ENCODE data around the gene DCC. TPM values are rescaled to one million over a fixed set of nuclear protein-coding genes. Genes with fewer than 3 reads are reported as not detected.

DCC gene
- total and polyA plus RNA-seq, 9 of the 15 experiments (the other 6 are each of a cell fraction or from before 2014, with no cell fraction given): not detected

GRCh38 chr18:53478155-53478554, 1138.2 kb downstream of the DCC start:
- FAIRE-seq: no peak
- Histone ChIP-seq H3K4me1 (replicated peaks in 1 of 2; ENCODE audit: control insufficient read depth in 2 of 2, insufficient read depth in 2 of 2, low read length in 2 of 2) (no peaks in the 10 kb centered on the region), H3K9me1 (ENCODE audit: control insufficient read depth, insufficient read depth, low read length) (no peaks in the 10 kb centered on the region), H3K36me3 (ENCODE audit: control insufficient read depth, insufficient read depth, low read length) (no peaks in the 10 kb centered on the region), H3K9me3 (replicated peaks; ENCODE audit: control insufficient read depth, insufficient read depth, low read depth, low read length) (no peaks in the 10 kb centered on the region), H3K4me2 (ENCODE audit: insufficient read depth, low read length) (no peak overlapping the region), H3K79me2 (ENCODE audit: control insufficient read depth, insufficient read depth, low read length) (no peaks in the 10 kb centered on the region), H2AFZ (ENCODE audit: low read depth, low read length) (no peak overlapping the region), H3K9ac (ENCODE audit: insufficient read depth in 1 of 2, low read depth in 2 of 2, low read length in 2 of 2) (no peak overlapping the region), H3K27me3 (ENCODE audit: control insufficient read depth in 2 of 2, insufficient read depth in 2 of 2, low read length in 2 of 2) (no peaks in the 10 kb centered on the region), H3K27ac (ENCODE audit: extremely low read depth, low read depth, low read length) (no peak overlapping the region), H4K20me1 (replicated peaks; ENCODE audit: control insufficient read depth, insufficient read depth, low read length) (no peaks in the 10 kb centered on the region), H3K4me3 (no peak overlapping the region)
- BruUV-seq (replicated peaks): no TSS peak
- no peak for DNase-seq (ENCODE audit: extremely low read depth in 1 of 4, low spot score in 3 of 4)
- POLR2A ChIA-PET: no interaction called here
- ATAC-seq: no peak
- 7% methylated on average over 3 of the region's 3 CpGs for WGBS (ENCODE audit: insufficient coverage, low coverage, missing lambda C conversion rate)
- TF ChIP-seq CEBPG (CRISPR knock-in tag; IDR thresholded peaks at IDR 0.05): no peak
- peak in 1 of 2 experiments; percentile 39; a peak in 1 of 4 replicates for TF ChIP-seq CEBPG (tag; conservative IDR thresholded peaks at IDR 0.05 in 1 of 2, IDR thresholded peaks at IDR 0.05 in 1 of 2)
- TF ChIP-seq, protein P1, sequence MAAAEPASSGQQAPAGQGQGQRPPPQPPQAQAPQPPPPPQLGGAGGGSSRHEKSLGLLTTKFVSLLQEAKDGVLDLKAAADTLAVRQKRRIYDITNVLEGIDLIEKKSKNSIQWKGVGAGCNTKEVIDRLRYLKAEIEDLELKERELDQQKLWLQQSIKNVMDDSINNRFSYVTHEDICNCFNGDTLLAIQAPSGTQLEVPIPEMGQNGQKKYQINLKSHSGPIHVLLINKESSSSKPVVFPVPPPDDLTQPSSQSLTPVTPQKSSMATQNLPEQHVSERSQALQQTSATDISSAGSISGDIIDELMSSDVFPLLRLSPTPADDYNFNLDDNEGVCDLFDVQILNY (CRISPR knock-in tag; IDR thresholded peaks at IDR 0.05): no peak
- no peak for TF ChIP-seq FOXA3 (CRISPR knock-in tag; conservative IDR thresholded peaks at IDR 0.05 in 1 of 2, IDR thresholded peaks at IDR 0.05 in 1 of 2)
- TF ChIP-seq CEBPB (tag; IDR thresholded peaks at IDR 0.05): 0 out of 2 replicates have a peak, but pooled peaks have one; percentile 9
- CTCF ChIA-PET (ENCODE audit: low intra/inter-chr PET ratio): no interaction called here
- in situ Hi-C loops (cut with MboI): no loop called here
- intact Hi-C loops (cut with micrococcal nuclease): no loop called here

- H3K27me3 ChIP-seq (ENCODE audit: control insufficient read depth in 2 of 2, insufficient read depth in 2 of 2, low read length in 2 of 2): no peaks in the 10 kb centered on the region
- no peaks in the 10 kb centered on the region for H3K9me1 ChIP-seq (ENCODE audit: control insufficient read depth, insufficient read depth, low read length)
- H3K9ac ChIP-seq (ENCODE audit: insufficient read depth in 1 of 2, low read depth in 2 of 2, low read length in 2 of 2): no peak overlapping the region
- WGBS (ENCODE audit: insufficient coverage, low coverage, missing lambda C conversion rate): 7% methylated on average over 3 of the region's 3 CpGs
- ATAC-seq: no peak
- no peak overlapping the region for H3K27ac ChIP-seq (ENCODE audit: extremely low read depth, low read depth, low read length)
- H3K79me2 ChIP-seq (ENCODE audit: control insufficient read depth, insufficient read depth, low read length): no peaks in the 10 kb centered on the region
- intact Hi-C loops (cut with micrococcal nuclease): no loop called here
- ChIA-PET CTCF (ENCODE audit: low intra/inter-chr PET ratio) (no interaction called here), POLR2A (no interaction called here)
- H3K4me1 ChIP-seq (replicated peaks in 1 of 2; ENCODE audit: control insufficient read depth in 2 of 2, insufficient read depth in 2 of 2, low read length in 2 of 2): no peaks in the 10 kb centered on the region
- H2AFZ ChIP-seq (ENCODE audit: low read depth, low read length): no peak overlapping the region
- no peaks in the 10 kb centered on the region for H4K20me1 ChIP-seq (replicated peaks; ENCODE audit: control insufficient read depth, insufficient read depth, low read length)
- no peaks in the 10 kb centered on the region for H3K9me3 ChIP-seq (replicated peaks; ENCODE audit: control insufficient read depth, insufficient read depth, low read depth, low read length)
- H3K4me3 ChIP-seq: no peak overlapping the region
- no peak for FAIRE-seq
- no peaks in the 10 kb centered on the region for H3K36me3 ChIP-seq (ENCODE audit: control insufficient read depth, insufficient read depth, low read length)
- in situ Hi-C loops (cut with MboI): no loop called here
- no TSS peak for BruUV-seq (replicated peaks)
- DNase-seq (ENCODE audit: extremely low read depth in 1 of 4, low spot score in 3 of 4): no peak
- no peak overlapping the region for H3K4me2 ChIP-seq (ENCODE audit: insufficient read depth, low read length)
- no peak for TF ChIP-seq MAZ (CRISPR knock-in tag; conservative IDR thresholded peaks at IDR 0.05 in 1 of 2, IDR thresholded peaks at IDR 0.05 in 1 of 2)
- no peak for TF ChIP-seq TEAD4 (IDR thresholded peaks at IDR 0.05; ENCODE audit: low read length)
- TF ChIP-seq TEAD4 (CRISPR knock-in tag; IDR thresholded peaks at IDR 0.05; ENCODE audit: borderline replicate concordance): no peak
- no peak for TF ChIP-seq ZNF347 (CRISPR knock-in tag; IDR thresholded peaks at IDR 0.05; ENCODE audit: low read depth)
- TF ChIP-seq HNRNPUL1 (IDR thresholded peaks at IDR 0.05; ENCODE audit: low read length): no peak
- TF ChIP-seq MEIS2 (IDR thresholded peaks at IDR 0.05; ENCODE audit: partially characterized antibody): no peak
- no peak for TF ChIP-seq MBD2 (IDR thresholded peaks at IDR 0.05; ENCODE audit: borderline replicate concordance, low read depth)
- TF ChIP-seq CHD4 (IDR thresholded peaks at IDR 0.05; ENCODE audit: insufficient read depth, insufficient replicate concordance, low read depth, low read length, poor library complexity, severe bottlenecking): no peak
- no peak for TF ChIP-seq PRMT5 (CRISPR knock-in tag; IDR thresholded peaks at IDR 0.05)
- no peak for TF ChIP-seq SMAD2 (IDR thresholded peaks at IDR 0.05; ENCODE audit: low read depth, low read length)
- TF ChIP-seq E2F3 (CRISPR knock-in tag; IDR thresholded peaks at IDR 0.05): no peak
- no peak for TF ChIP-seq HMG20B (CRISPR knock-in tag; IDR thresholded peaks at IDR 0.05)
- no peak for TF ChIP-seq CXXC5 (CRISPR knock-in tag; IDR thresholded peaks at IDR 0.05)
- TF ChIP-seq MCM5 (IDR thresholded peaks at IDR 0.05; ENCODE audit: low read depth): no peak
Measured at GRCh38 chr18:53486296-53486695, 1146.3 kb downstream of the DCC start.

Data from K562 (cell line).